ENCODE measurements around the gene ITFG1. TPM values are rescaled to one million over a fixed set of nuclear protein-coding genes. Genes with fewer than 3 reads are reported as not detected.

The ITFG1 gene
- total and polyA plus RNA-seq, 2 of the 8 experiments (the other 6 are each of a cell fraction or from before 2014, with no cell fraction given), result 13.8 to 22.2 TPM

GRCh38 chr16:47134550-47134949 is 326.3 kb downstream of the ITFG1 start:
- DNase-seq (ENCODE audit: low read depth in 1 of 2, low spot score in 2 of 2) (no peak), FAIRE-seq (no peak)
- CTCF ChIA-PET (ENCODE audit: partially characterized antibody), result interaction anchor here (4.4 kb wide), 1 partner anchor 9 kb away, joined by 27 read pairs; the partner anchor contains the start of gene NETO2
- Histone ChIP-seq H3K27ac (ENCODE audit: low read depth, low read length) (no peak overlapping the region), H2BK120ac (replicated peaks; ENCODE audit: low read depth, low read length) (no peak overlapping the region), H3K36me3 (ENCODE audit: control insufficient read depth in 2 of 4, insufficient read depth in 4 of 4, low read length in 3 of 4) (no peaks in the 10 kb centered on the region), H3K23ac (ENCODE audit: insufficient read length) (no peak overlapping the region), H3K9me3 (ENCODE audit: insufficient read depth in 2 of 2, low read depth in 1 of 2, low read length in 1 of 2) (no peaks in the 10 kb centered on the region), H4K20me1 (replicated peaks in 1 of 2; ENCODE audit: control insufficient read depth in 1 of 2, insufficient read depth in 2 of 2, low read length in 2 of 2) (no peaks in the 10 kb centered on the region), H4K91ac (replicated peaks; ENCODE audit: insufficient read length, low read length) (no peak overlapping the region), H3K14ac (ENCODE audit: insufficient read length) (no peak overlapping the region), H3K4me3 (ENCODE audit: extremely low read depth in 1 of 4, insufficient read depth in 2 of 4, low read depth in 3 of 4, low read length in 4 of 4) (no peak overlapping the region), H3K23me2 (ENCODE audit: low read depth, low read length) (no peaks in the 10 kb centered on the region), H4K8ac (ENCODE audit: extremely low read depth, insufficient read depth, low read length) (no peak overlapping the region), H3K27me3 (replicated peaks in 1 of 4; ENCODE audit: control insufficient read depth in 3 of 4, extremely low read depth in 1 of 4, insufficient read depth in 3 of 4, low read length in 3 of 4) (no peaks in the 10 kb centered on the region), H3K4me1 (replicated peaks in 1 of 4; ENCODE audit: control insufficient read depth in 3 of 4, insufficient read depth in 4 of 4, low read length in 3 of 4) (peaks cover 0 to 3% (median 0%) of the 10 kb centered on the region in 4 experiments; a peak in 3 of 7 replicates), H2AFZ (ENCODE audit: low read length) (no peak overlapping the region), H2BK20ac (ENCODE audit: low read length) (no peak overlapping the region), H3K4ac (replicated peaks; ENCODE audit: insufficient read length, low read depth, low read length) (no peak overlapping the region), H2BK15ac (ENCODE audit: low read length) (no peak overlapping the region), H2AK5ac (ENCODE audit: low read depth, low read length) (no peak overlapping the region), H3K18ac (ENCODE audit: extremely low read depth, low read length) (no peak overlapping the region), H3K4me2 (ENCODE audit: insufficient read depth in 1 of 2, low read depth in 2 of 2, low read length in 2 of 2) (no peak overlapping the region), H3K79me2 (ENCODE audit: control insufficient read depth in 1 of 2, insufficient read depth in 2 of 2, low read length in 2 of 2) (peaks cover 0 to 27% of the 10 kb centered on the region in 2 experiments; a peak in 2 of 4 replicates), H3K56ac (replicated peaks; ENCODE audit: insufficient read length, low read depth, low read length) (no peak overlapping the region), H4K5ac (ENCODE audit: insufficient read length, low read depth, low read length) (no peak overlapping the region), H3K9ac (replicated peaks in 1 of 4; ENCODE audit: extremely low read depth in 1 of 4, low read depth in 3 of 4, low read length in 3 of 4) (no peak overlapping the region), H2BK5ac (ENCODE audit: low read depth, low read length) (no peak overlapping the region), H2BK12ac (ENCODE audit: low read depth, low read length) (no peak overlapping the region), H3K79me1 (ENCODE audit: low read depth, low read length) (no peaks in the 10 kb centered on the region)
- POLR2A ChIA-PET (ENCODE audit: partially characterized antibody), result no interaction called here
- 94% methylated on average over 4 of the region's 4 CpGs; no CpG with 5 or more reads in 1 of the 2 experiments for WGBS, 2 experiments (ENCODE audit: extremely low coverage in 1 of 2, insufficient coverage in 1 of 2, insufficient read length in 1 of 2, insufficient replicate concordance in 2 of 2, low coverage in 1 of 2, low lambda C conversion rate in 2 of 2, missing lambda C conversion rate in 1 of 2)
- TF ChIP-seq KDM4A (IDR thresholded peaks at IDR 0.05; ENCODE audit: low read depth, low read length, severe bottlenecking) (no peak), JUND (IDR thresholded peaks at IDR 0.05; ENCODE audit: low read length) (no peak)

Measured in H1 (cell line).